Measurements from ENCODE around the gene SLC24A2.

The SLC24A2 gene

GRCh38 chr9:19768798-19769197 lies 20.0 kb downstream of the SLC24A2 start:
- DNase-seq (ENCODE audit: insufficient read length, low spot score), result no peak
- FAIRE-seq, result no peak

GRCh38 chr9:19759066-19759465 lies 29.8 kb downstream of the SLC24A2 start:
- FAIRE-seq (no peak), DNase-seq (ENCODE audit: insufficient read length, low spot score) (no peak)

GRCh38 chr9:19757745-19758144 lies 31.1 kb downstream of the SLC24A2 start:
- no peak for DNase-seq (ENCODE audit: insufficient read length, low spot score)
- FAIRE-seq, result no peak

- DNase-seq (ENCODE audit: insufficient read length, low spot score), result no peak
These were observed 33.9 kb downstream of the SLC24A2 start for GRCh38 chr9:19754921-19755320.

GRCh38 chr9:19748278-19749126 lies 40.3 kb downstream of the SLC24A2 start:
- DNase-seq (ENCODE audit: insufficient read length, low spot score) (no peak), FAIRE-seq (no peak)

More at GRCh38 chr9:19754921-19755320, 33.9 kb downstream of the SLC24A2 start:
- no peak for FAIRE-seq

- FAIRE-seq (no peak), DNase-seq (ENCODE audit: insufficient read length, low spot score) (no peak)
These were observed 42.6 kb downstream of the SLC24A2 start for GRCh38 chr9:19746223-19746622.

GRCh38 chr9:19741178-19741577 lies 47.7 kb downstream of the SLC24A2 start:
- FAIRE-seq, result no peak
- DNase-seq (ENCODE audit: insufficient read length, low spot score), result no peak

All from GM19239 (cell line).